IPS-18c (cell line): ENCODE data around the gene FHIT.

ENCODE experiments used
- H3K4me3 ChIP-seq: 2 replicates; pipeline ENCODE4 v1.7.0; 2013; ENCODE audit warnings: low read depth, mild to moderate bottlenecking, low read length, moderate library complexity; ENCODE audit not compliant: insufficient read depth
- H3K9me3 ChIP-seq: one replicate; pipeline ENCODE4 v1.6.1; 2013; ENCODE audit warnings: mild to moderate bottlenecking, low read length, moderate library complexity; ENCODE audit not compliant: control insufficient read depth, insufficient read depth

Gene FHIT

DNA sequence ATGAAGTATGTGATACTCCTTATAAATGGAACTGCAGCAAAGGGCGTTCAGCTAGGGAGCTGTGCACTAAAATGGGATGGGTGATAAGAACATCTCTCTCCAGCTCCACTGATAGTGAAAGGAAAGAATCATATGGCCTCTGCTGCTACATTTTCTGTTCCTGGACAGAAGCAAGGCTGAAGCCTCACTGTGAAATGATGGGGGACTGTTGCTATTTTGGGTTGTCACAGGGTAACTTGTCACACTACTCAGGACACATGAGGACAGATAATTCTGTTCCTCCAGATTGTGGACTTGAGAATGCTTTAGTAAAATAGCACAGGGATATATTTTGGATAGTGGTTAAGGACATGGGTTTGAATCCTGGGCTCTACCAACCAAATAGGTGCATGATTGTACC is 423.6 kb downstream of the FHIT start:
- H3K9me3 ChIP-seq = no peaks in the 10 kb centered on the region

DNA sequence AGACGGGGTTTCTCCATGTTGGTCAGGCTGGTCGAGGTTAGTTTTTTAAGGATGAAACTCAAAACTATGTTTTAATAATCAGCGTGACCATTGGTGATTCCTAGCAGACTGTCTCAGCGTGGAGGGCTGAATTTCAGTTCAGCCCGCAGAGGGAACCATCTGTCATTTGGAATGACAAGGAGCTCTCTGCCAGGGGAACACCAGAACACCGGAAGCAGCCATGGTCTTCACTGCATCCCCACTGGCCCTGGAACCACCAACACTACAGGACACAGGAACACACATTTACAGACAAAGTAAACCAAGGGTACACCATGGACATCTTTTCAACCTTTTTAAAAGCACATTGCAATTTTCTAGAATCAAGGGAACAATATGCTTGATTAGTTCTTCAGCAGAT is 424.7 kb downstream of the FHIT start:
- no peak overlapping the region for H3K4me3 ChIP-seq
- no peaks in the 10 kb centered on the region for H3K9me3 ChIP-seq

More for the DNA sequence above, 423.6 kb downstream of the FHIT start:
- no peak overlapping the region for H3K4me3 ChIP-seq

- Histone ChIP-seq H3K9me3 (no peaks in the 10 kb centered on the region), H3K4me3 (no peak overlapping the region)
Observed at GRCh38 chr3:60812502-60812901, 438.8 kb downstream of the FHIT start.

- H3K9me3 ChIP-seq = no peaks in the 10 kb centered on the region
- H3K4me3 ChIP-seq = no peak overlapping the region
Observed at GRCh38 chr3:60810881-60811280, 440.4 kb downstream of the FHIT start.

DNA sequence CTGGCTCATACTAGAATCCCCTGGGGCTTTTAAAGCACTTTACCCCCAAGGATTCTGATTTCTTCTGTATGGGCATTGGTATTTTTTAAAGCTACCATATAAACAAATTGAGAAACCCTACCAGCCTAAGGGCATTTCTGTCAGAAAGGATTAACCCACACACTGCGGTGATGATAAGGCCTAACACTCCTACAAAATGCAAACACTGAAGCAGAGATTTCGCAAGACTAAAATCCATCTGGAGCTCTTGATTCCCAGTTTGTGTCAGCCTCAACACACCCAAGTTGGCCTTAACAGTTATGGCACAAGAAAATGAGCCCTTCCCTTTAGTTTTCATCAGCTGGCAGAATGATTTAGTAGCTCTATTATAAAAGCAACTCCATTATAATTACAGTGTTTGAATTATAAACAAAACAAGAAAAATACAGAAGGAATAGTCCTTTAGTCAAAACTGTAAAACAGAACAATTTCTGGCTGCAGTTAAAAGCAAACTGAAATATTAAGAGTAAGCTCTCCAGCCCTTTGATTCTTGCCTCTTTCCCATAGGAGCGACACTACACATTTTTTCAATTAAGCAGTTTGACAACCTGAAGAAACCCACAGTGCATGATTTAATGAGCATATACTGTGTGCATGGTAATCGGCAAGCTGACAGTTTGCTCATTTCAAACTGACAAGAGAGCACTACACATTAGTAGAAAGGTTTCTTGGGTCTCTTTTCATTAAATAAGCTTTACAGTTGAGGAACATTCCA is 441.2 kb downstream of the FHIT start:
- Histone ChIP-seq H3K4me3 (no peak overlapping the region), H3K9me3 (no peaks in the 10 kb centered on the region)

DNA sequence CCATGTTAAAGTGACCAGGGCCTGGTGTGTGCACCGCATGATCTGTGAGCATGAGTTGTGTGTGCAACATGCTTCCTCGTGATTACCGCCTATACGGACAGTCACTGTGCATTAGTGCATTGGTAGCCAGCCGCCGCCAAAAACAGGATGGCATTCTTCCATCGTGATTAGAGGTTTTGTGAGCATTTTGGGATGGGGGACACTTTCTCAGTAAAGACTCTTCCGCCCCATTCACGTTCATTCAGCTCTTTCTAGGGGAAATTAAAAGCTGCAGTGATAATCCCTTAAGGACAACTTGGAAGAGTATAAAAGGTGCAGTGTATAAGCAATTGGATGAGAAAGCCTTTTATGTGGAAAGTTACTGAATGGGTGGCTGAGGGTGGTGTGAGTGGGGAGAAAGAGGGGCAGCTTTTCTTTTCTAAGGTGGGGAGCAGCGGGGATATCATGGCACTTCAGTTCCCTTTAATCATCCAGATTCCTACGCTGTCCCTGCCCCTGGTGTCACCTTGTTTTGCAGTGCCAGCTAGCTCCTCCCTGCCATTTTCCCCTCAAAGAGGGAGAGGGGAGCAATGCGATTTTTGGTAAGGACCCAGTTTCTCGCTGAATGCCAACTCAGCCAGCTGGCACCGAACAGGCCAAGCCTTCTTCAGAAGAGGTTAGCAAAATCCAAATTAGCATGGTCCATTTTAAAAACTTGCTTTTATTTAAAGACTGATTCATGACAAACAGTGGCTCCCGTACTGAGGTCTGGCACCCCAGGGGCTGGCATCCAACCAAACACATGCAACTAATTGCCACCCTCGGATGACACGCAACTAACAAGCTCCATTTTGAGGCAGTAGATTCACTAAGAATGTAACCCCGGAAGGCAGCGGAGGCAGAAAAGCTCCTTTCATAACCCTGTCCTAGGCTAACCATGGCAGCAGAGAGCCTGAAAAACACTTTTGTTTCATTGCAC is 447.8 kb downstream of the FHIT start:
- no peaks in the 10 kb centered on the region for H3K9me3 ChIP-seq
- H3K4me3 ChIP-seq = no peak overlapping the region

- H3K9me3 ChIP-seq = no peaks in the 10 kb centered on the region
- H3K4me3 ChIP-seq = no peak overlapping the region
Observed at GRCh38 chr3:60801307-60801706, 449.9 kb downstream of the FHIT start.

DNA sequence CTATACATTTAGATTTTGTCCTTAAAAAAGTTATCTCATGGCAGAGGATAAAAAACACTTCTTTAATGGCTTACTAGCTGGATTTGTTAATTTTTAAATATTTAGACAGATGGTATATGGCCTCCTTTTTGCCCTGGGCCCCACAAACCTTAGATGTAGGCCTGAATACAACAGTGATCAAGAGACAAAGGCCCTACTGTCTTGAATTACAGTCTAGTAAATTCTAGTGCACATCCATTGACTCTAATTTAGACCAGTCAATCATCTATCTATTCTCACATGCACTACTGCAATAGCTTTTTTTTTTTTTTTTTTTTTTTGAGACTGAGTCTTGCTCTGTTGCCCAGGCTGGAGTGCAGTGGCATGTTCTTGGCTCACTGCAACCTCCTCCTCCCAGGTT is 452.8 kb downstream of the FHIT start:
- Histone ChIP-seq H3K4me3 (no peak overlapping the region), H3K9me3 (no peaks in the 10 kb centered on the region)

DNA sequence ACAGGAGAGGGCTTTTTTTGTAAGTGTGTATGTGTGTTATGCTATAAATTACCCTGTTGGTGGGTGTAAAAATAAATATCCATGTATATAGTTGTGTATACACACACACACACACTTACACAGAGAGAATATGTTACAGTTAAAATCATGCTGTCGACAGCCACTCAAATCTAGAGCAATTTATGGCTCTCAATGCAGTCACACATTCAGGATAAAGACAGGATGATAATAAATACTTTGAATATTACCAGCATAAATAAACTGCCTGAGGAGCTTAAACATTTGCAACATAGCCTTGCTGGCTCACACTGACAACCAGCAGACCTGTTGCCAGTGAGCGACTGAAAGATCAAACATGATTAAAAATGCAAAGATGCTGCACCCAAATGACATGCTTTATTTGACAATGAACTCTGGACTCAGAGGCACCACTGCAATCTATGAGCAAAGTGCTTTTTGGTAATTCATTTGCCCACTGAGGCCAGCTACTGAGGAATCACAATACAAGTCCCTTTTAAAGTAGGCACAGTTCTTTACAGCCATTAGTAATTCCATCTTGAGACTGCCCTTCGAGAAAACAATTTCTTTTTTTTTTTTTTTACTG is 458.9 kb downstream of the FHIT start:
- H3K4me3 ChIP-seq = no peak overlapping the region
- no peaks in the 10 kb centered on the region for H3K9me3 ChIP-seq

- no peaks in the 10 kb centered on the region for H3K9me3 ChIP-seq
- no peak overlapping the region for H3K4me3 ChIP-seq
Observed at GRCh38 chr3:60788185-60788584, 463.1 kb downstream of the FHIT start.

DNA sequence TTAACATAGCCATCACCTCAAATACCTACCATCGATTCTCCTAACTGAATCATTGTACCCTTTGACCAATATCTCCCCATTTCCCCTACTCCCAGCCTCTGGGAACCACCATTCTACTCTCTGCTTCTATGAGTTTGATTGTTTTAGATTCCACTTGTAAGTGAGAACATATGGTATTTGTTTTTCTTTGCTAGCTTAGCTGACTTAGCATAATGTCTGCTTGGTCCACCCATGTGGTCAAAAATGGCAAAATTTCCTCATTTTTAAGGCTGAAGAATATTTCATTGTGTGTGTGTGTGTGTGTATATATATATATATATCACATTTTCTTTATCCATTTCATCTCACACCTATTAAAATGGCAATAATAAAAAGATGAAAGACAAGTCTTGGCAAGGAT is 469.3 kb downstream of the FHIT start:
- Histone ChIP-seq H3K9me3 (no peaks in the 10 kb centered on the region), H3K4me3 (no peak overlapping the region)

GRCh38 chr3:60779637-60780036 is 471.6 kb downstream of the FHIT start:
- Histone ChIP-seq H3K4me3 (no peak overlapping the region), H3K9me3 (peaks cover 4% of the 10 kb centered on the region)

- peaks cover 4% of the 10 kb centered on the region for H3K9me3 ChIP-seq
- H3K4me3 ChIP-seq = no peak overlapping the region
Observed at GRCh38 chr3:60775985-60776384, 475.3 kb downstream of the FHIT start.

DNA sequence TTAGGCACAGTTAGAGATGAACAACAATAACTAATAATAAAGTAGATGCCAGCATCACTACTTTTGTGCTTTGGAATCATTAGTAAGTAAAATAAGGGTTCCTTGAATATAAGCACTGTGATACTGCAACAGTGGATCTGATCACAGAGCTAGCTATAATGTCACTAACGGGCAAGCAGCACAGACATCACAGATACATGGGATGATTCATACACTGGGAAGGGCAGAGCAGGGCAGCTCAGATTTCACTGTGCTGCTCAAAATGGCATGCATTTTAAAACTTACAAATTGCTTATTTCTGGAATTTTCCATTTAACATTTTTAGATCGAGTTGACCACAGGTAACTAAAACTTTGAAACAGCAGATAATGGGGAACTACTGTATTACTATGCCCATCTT is 476.6 kb downstream of the FHIT start:
- Histone ChIP-seq H3K4me3 (no peak overlapping the region), H3K9me3 (peaks cover 4% of the 10 kb centered on the region)

GRCh38 chr3:60772584-60772983 is 478.7 kb downstream of the FHIT start:
- H3K4me3 ChIP-seq = no peak overlapping the region

DNA sequence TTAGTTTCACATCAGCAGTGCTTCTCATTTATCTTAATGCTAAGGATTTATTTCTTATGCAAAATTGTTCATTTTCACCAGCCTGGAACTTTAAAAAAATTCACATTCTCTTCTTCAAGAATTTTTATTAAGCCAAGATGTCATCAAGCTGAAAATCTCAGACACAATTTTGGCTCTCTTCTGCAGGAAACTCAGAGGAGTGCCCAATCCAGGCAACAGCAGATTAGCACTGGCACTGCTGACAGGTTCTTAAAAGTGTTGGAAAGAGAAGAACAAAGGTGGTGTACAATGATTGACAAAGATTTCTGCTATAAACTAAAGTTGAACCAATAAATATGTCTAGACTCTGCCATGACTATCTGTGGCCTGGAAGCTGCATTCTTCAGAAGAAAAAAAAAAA is 479.5 kb downstream of the FHIT start:
- no peak overlapping the region for H3K4me3 ChIP-seq
- H3K9me3 ChIP-seq = peaks cover 4% of the 10 kb centered on the region

More at GRCh38 chr3:60772584-60772983, 478.7 kb downstream of the FHIT start:
- H3K9me3 ChIP-seq = peaks cover 4% of the 10 kb centered on the region

DNA sequence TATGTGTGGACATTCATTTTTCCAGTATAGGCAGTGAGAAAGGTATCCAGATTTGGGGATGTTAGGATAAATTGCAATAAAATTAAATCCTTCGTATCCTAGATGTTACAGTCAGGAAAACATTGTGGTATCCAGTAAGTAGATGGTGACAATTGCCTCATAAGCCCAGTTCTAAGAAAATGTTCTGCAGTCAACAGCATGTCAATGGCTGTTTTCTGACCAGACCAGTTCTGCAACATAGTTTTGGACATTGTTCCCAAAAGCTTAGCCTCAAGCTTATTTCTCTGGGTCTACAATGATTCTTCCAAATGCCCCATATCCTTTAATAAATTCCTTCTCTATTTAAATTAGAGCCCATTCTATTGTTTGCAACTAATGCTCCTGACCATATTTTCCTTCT is 480.7 kb downstream of the FHIT start:
- peaks cover under 1% of the 10 kb centered on the region for H3K9me3 ChIP-seq
- H3K4me3 ChIP-seq = no peak overlapping the region

DNA sequence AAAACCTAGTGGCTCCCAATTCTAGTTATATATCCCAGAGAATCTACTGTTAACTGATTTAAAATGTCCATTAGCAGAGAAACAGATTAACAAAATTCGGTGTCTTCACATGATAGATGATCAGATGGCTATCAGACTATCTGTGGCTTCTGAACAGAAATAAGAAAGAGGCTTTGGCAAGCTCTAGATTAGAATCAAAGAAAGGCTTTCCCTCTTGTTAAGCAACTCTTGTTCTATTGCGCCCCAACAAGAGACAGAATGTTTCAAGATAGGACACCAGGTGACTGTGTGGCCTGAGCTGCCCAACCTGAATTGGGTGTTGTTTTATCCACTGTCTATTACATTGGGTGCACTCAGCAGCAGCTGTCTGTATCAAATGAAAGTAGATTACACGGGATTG is 483.7 kb downstream of the FHIT start:
- Histone ChIP-seq H3K9me3 (no peaks in the 10 kb centered on the region), H3K4me3 (no peak overlapping the region)
